Panc1 (cell line): ENCODE data around the gene CAPN10.

ENCODE experiments used
- POLR2AphosphoS5 ChIP-seq: IDR thresholded peaks from 2 replicates; pipeline ENCODE4 v1.6.1; 2012; ENCODE audit warnings: mild to moderate bottlenecking, low read depth, low read length, moderate library complexity
- TF ChIP-seq, protein P1 (sequence below): fragments of 450-650 bp; IDR thresholded peaks from 2 replicates; pipeline ENCODE4 v1.5.1; 2017; ENCODE audit warnings: mild to moderate bottlenecking

DNA sequence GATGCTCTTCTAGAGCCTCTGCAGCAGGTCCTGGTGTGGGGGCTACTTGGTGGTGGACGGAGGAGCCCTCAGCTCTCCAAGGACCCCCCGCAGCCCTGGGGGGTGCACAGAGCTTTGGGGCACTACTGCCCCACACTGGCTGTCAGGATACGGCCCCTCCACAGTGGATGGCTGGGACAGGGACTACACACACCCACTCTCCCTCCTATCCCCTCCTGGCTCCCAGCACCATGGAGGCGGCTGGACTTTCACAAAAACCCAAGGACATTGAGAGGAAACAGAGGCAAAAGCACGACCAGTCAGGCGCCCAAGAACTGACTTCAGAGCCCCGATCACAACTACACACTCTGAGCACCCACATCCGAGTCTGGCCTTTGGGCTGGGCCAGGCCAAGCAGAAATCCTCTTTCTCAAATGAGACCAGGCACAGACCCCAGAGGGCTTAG, 51.4 kb downstream of the CAPN10 start:
- TF ChIP-seq, protein P1, sequence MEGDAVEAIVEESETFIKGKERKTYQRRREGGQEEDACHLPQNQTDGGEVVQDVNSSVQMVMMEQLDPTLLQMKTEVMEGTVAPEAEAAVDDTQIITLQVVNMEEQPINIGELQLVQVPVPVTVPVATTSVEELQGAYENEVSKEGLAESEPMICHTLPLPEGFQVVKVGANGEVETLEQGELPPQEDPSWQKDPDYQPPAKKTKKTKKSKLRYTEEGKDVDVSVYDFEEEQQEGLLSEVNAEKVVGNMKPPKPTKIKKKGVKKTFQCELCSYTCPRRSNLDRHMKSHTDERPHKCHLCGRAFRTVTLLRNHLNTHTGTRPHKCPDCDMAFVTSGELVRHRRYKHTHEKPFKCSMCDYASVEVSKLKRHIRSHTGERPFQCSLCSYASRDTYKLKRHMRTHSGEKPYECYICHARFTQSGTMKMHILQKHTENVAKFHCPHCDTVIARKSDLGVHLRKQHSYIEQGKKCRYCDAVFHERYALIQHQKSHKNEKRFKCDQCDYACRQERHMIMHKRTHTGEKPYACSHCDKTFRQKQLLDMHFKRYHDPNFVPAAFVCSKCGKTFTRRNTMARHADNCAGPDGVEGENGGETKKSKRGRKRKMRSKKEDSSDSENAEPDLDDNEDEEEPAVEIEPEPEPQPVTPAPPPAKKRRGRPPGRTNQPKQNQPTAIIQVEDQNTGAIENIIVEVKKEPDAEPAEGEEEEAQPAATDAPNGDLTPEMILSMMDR: no peak
- no peak for TF ChIP-seq POLR2AphosphoS5
